ENCODE measurements around the gene ENOPH1.
"Not testable (repeated sequence)": the region's sequence is repeated elsewhere in the genome, so short reads cannot be mapped to it uniquely, and the experiment has no call there.

ENOPH1 gene

DNA sequence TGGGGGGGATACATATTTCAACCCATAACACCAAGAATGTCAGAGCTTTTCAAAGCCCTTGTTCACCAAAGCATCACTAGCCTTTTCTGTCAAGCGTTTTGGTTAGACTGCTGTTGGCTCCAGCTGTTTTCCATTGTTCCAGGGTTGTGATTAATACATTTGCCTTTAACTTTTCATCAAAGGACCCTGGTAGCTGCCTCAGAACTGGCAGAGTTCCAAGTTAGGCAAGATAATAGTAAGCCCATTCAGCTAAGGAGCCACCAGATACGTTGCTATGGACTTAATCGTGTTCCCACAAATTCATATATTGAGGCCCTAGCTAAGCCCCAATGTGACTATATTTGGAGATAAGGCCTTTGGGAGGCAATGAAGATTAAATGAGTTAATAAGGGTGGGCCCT, 37.1 kb downstream of the ENOPH1 start:
- no peak overlapping the region for H3K4me3 ChIP-seq (ENCODE audit: low read depth, low read length)
- no peak for DNase-seq (ENCODE audit: low read depth)
- TF ChIP-seq, protein P1, sequence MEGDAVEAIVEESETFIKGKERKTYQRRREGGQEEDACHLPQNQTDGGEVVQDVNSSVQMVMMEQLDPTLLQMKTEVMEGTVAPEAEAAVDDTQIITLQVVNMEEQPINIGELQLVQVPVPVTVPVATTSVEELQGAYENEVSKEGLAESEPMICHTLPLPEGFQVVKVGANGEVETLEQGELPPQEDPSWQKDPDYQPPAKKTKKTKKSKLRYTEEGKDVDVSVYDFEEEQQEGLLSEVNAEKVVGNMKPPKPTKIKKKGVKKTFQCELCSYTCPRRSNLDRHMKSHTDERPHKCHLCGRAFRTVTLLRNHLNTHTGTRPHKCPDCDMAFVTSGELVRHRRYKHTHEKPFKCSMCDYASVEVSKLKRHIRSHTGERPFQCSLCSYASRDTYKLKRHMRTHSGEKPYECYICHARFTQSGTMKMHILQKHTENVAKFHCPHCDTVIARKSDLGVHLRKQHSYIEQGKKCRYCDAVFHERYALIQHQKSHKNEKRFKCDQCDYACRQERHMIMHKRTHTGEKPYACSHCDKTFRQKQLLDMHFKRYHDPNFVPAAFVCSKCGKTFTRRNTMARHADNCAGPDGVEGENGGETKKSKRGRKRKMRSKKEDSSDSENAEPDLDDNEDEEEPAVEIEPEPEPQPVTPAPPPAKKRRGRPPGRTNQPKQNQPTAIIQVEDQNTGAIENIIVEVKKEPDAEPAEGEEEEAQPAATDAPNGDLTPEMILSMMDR (IDR thresholded peaks at IDR 0.05; ENCODE audit: control insufficient read depth, extremely low read depth, insufficient read depth), result no peak

DNA sequence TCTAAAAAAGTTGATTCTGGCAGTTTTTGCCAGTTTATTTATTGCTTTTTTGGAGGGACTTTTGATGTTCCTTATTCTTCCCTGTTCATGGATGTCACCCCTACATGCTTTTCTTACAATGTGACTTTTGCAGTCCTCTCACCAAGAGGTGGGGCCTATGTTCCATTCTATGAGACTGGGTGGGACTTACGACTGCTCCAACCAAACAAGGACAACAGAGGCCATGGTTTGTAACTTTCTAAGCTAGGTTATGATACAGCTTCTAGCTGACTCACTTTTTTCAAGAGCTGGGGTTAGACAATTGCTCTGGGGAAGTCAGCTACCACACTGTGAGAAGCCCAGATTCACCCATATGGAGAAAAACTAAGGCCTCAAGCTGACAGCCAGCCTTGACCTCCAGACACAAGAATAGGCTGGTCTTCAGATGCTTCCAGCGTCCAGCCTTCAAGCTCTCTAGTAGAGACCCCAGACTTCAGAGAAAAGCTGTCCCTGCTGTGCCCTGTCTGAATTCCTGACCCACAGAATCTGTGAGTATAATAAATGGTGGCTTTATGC, 39.5 kb downstream of the ENOPH1 start:
- no peak for DNase-seq (ENCODE audit: low read depth)
- no peak overlapping the region for H3K4me3 ChIP-seq (ENCODE audit: low read depth, low read length)
- TF ChIP-seq, protein P1 (IDR thresholded peaks at IDR 0.05; ENCODE audit: control insufficient read depth, extremely low read depth, insufficient read depth), result no peak

DNA sequence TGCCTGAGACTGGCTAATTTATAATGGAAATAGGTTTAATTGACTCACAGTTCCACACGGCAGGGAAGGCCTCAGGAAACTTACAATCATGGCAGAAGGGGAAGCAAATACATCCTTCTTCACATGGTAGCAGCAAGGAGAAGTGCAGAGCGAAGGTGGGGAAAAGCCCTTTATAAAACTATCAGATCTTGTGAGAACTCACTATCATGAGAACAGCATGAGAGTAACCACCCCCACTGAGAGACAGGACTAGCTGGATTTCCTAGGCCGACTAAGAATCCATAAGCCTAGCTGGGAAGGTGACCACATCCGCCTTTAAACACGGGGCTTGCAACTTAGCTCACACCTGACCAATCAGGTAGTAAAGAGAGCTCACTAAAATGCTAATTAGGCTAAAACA, 42.7 kb downstream of the ENOPH1 start:
- not testable (repeated sequence) for DNase-seq (ENCODE audit: low read depth)

DNA sequence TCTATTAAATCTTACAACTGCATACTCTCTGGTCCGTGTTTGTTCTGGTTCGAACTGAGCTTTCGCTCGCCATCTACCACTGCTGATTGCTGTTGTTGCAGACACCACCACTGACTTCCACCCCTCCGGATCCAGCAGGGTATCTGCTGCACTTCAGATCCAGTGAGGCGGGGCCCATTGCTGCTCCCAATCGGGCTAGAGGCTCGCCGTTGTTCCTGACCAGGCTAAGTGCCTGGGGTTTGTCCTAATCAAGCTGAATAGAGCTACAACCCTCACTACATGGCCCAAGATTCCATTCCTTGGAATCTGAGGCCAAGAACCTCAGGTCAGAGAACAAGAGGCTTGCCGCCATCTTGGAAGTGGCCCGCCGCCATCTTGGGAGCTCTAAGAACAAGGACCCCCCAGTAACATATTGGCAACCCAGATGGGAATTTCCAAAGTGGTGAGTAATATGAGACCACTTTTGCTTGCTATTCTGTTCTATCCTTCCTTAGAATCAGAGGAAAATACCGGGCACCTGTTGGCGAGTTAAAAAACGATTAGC, 43.3 kb downstream of the ENOPH1 start:
- no peak overlapping the region for H3K4me3 ChIP-seq (ENCODE audit: low read depth, low read length)
- TF ChIP-seq, protein P1 (IDR thresholded peaks at IDR 0.05; ENCODE audit: control insufficient read depth, extremely low read depth, insufficient read depth), result no peak
- no peak for DNase-seq (ENCODE audit: low read depth)

More for the DNA sequence above, 42.7 kb downstream of the ENOPH1 start:
- H3K4me3 ChIP-seq (ENCODE audit: low read depth, low read length), result not testable (repeated sequence)

DNA sequence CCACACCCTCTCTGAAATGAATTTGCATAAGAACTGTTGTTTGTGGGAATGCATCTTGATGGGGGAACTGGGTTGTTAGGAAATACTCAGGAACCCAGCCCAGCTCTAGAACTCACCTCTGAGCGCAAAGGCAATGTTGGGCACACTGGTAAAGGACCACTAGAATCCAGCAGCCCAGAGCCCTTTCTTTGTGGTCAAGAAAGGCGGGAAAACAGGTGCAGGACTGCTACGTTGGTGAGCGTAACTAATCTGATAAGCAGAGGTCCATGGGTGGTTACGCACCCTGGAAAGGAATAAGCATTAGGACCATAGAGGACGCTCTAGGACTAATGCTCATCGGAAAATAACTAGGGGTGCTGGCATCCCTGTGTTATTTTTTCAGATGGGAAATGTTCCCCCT, 45.5 kb downstream of the ENOPH1 start:
- not testable (repeated sequence) for H3K4me3 ChIP-seq (ENCODE audit: low read depth, low read length); DNase-seq (ENCODE audit: low read depth)

DNA sequence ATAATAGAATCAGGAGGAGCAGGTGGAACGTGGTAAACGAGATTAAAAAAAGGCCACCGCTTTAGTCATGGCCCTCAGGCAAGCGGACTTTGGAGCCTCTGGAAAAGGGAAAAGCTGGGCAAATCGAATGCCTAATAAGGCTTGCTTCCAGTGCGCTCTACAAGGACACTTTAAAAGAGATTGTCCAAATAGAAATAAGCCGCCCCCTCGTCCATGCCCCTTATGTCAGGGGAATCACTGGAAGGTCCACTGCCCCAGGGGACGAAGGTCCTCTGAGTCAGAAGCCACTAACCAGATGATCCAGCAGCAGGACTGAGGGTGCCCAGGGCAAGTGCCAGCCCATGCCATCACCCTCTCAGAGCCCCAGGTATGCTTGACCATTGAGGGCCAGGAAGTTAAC, 47.1 kb downstream of the ENOPH1 start:
- not testable (repeated sequence) for DNase-seq (ENCODE audit: low read depth); H3K4me3 ChIP-seq (ENCODE audit: low read depth, low read length)

DNA sequence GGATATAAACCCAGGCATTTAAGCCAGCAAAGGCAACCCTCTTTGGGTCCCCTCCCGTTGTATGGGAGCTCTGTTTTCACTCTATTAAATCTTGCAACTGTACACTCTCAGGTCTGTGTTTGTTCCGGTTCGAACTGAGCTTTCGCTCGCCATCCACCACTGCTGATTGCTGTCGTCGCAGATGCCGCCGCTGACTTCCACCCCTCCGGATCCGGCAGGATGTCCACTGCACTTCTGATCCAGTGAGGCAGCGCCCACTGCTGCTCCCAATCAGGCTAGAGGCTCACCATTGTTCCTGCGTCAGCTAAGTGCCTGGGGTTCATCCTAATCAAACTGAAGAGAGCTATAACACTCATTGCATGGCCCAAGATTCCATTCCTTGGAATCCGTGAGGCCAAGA, 49.2 kb downstream of the ENOPH1 start:
- TF ChIP-seq, protein P1 (IDR thresholded peaks at IDR 0.05; ENCODE audit: control insufficient read depth, extremely low read depth, insufficient read depth), result no peak
- no peak overlapping the region for H3K4me3 ChIP-seq (ENCODE audit: low read depth, low read length)
- no peak for DNase-seq (ENCODE audit: low read depth)

DNA sequence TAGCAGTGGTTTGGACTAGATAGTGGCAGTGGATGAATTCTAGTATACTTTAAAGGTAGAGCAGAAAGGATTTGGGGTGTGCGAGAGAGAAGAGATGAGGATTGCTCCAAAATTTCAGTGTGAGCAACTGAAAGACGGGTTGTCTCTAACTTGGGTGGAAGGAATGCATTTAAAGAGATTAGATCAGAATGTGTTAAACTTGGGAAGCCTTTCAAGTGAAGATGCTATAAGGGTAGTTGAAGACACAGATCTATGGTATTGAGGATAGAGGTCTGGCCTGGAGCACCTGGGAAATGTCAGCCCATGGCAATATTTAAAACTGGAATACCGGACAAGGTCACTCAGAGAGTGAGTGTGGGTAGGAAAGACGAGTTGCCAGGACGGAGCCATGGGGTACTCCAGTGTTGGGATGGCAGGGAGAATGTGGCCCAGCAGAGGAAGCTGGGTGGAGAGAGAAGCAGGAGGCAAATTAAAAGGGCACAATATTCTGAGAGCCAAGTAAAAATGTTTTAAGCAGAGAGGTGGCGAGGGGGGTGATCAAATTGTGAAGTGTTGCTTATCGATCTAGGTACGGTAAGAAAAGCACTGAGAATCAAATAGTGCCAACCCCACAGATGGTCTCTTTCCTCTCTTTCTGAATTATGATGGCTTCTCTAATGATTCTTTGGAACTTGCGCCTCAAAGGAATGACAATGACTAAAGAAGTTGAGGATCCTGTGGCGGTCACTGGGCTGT, 50.5 kb downstream of the ENOPH1 start:
- H3K4me3 ChIP-seq (ENCODE audit: low read depth, low read length), result no peak overlapping the region
- no peak for DNase-seq (ENCODE audit: low read depth)
- TF ChIP-seq, protein P1 (IDR thresholded peaks at IDR 0.05; ENCODE audit: control insufficient read depth, extremely low read depth, insufficient read depth), result no peak
